ENCODE measurements around the gene RAB8B. TPM values are rescaled to one million over a fixed set of nuclear protein-coding genes. Genes with fewer than 3 reads are reported as not detected.

RAB8B gene
- total RNA-seq, 3 donors from 2014 or later = 31.3 to 46.2 (median 36.7) TPM

DNA sequence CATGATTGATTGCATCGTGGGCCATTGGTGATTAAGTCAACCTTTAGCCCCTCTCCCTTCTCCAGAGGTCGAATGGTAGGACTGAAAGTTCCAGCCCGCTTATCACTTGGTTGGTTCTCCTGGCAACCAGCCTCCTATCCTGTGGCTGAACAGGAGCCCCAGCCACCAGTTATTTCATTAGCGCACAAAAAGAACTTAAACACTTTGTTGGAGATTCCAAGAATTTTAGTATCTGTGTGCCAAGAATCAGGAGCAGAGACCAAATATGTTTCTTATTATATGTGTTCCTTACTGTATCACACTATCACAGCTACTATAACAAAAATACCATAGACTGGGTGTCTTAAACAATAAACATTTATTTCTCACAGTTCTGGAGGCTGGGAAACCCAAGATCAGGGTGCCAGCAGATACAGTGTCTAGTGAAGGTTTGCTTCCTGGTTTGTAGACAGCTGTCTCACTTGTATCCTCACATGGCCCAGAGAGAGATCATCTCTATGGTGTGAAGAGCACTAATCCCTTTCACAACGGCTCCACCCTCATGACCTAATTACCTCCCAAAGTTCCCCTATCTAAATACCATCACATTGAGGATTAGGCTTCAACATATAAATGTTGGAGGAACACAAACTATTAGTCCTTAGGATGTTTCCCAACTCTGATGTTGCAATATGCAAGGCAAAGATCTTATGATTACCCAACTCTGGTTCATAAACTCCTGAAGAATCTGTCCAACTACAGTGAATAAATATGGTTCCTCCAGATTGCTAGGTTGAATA is 57.5 kb downstream of the RAB8B start:
- Histone ChIP-seq H3K4me1 (peaks cover 0 to 5% of the 10 kb centered on the region in 2 donors), H3K9me3 (no peaks in the 10 kb centered on the region), H3K4me3 (no peak overlapping the region), H3K27me3 (no peaks in the 10 kb centered on the region), H3K36me3 (no peaks in the 10 kb centered on the region), H3K27ac (peak overlapping the region; percentile 33 to 75)
- no peak for DNase-seq (ENCODE audit: low spot score in 2 of 2)
- TF ChIP-seq CTCF (IDR thresholded peaks at IDR 0.05) (no peak), POLR2A (IDR thresholded peaks at IDR 0.05) (no peak), POLR2AphosphoS5 (IDR thresholded peaks at IDR 0.05) (peak in 2 of 3 donors; percentile 36 to 37)
- intact Hi-C loops (cut with DNase I; ENCODE audit: low total_unique reads) = no loop called here

- no peaks in the 10 kb centered on the region for H3K36me3 ChIP-seq
- DNase-seq (ENCODE audit: low spot score in 2 of 2) = no peak
- TF ChIP-seq POLR2AphosphoS5 (IDR thresholded peaks at IDR 0.05) = no peak
- no peak for TF ChIP-seq POLR2A (IDR thresholded peaks at IDR 0.05)
- no peak for TF ChIP-seq CTCF (IDR thresholded peaks at IDR 0.05)
Measured at GRCh38 chr15:63250312-63250965, 61.0 kb downstream of the RAB8B start.

DNA sequence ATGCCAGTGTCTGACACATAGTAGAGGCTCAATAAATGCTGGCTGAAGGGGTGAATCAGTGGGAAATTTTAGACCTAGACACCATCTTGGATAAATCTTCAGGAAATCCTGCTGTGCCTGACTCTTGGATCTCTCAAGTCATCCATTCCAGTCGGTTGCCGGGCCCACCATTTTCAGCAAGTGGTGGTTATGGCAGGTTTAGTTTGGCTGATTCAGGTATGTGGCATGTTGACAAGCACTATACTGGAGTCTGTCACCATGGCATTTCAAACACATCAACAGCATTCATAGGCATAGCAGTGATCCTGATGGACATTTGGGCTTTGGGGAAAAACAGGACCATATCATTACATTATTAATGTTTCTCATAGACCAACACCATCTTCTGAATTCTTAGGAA is 62.3 kb downstream of the RAB8B start:
- Histone ChIP-seq H3K27ac (no peak overlapping the region), H3K4me1 (no peaks in the 10 kb centered on the region), H3K36me3 (no peaks in the 10 kb centered on the region), H3K27me3 (no peaks in the 10 kb centered on the region), H3K4me3 (no peak overlapping the region), H3K9me3 (no peaks in the 10 kb centered on the region)
- TF ChIP-seq CTCF (IDR thresholded peaks at IDR 0.05) (no peak), POLR2A (IDR thresholded peaks at IDR 0.05) (no peak), POLR2AphosphoS5 (IDR thresholded peaks at IDR 0.05) (no peak)
- intact Hi-C loops (cut with DNase I; ENCODE audit: low total_unique reads) = no loop called here
- DNase-seq (ENCODE audit: low spot score in 2 of 2) = no peak

More at GRCh38 chr15:63250312-63250965, 61.0 kb downstream of the RAB8B start:
- no peaks in the 10 kb centered on the region for H3K4me1 ChIP-seq
- no peak overlapping the region for H3K4me3 ChIP-seq
- intact Hi-C loops (cut with DNase I; ENCODE audit: low total_unique reads) = no loop called here
- no peak overlapping the region for H3K27ac ChIP-seq
- no peaks in the 10 kb centered on the region for H3K9me3 ChIP-seq
- H3K27me3 ChIP-seq = no peaks in the 10 kb centered on the region

- H3K27me3 ChIP-seq = no peaks in the 10 kb centered on the region
- no peak for DNase-seq (ENCODE audit: low spot score in 2 of 2)
- TF ChIP-seq CTCF (IDR thresholded peaks at IDR 0.05) (no peak), POLR2A (IDR thresholded peaks at IDR 0.05) (no peak), POLR2AphosphoS5 (IDR thresholded peaks at IDR 0.05) (no peak)
- no peaks in the 10 kb centered on the region for H3K36me3 ChIP-seq
- intact Hi-C loops (cut with DNase I; ENCODE audit: low total_unique reads) = no loop called here
- H3K4me1 ChIP-seq = no peaks in the 10 kb centered on the region
- H3K27ac ChIP-seq = no peak overlapping the region
- no peaks in the 10 kb centered on the region for H3K9me3 ChIP-seq
- H3K4me3 ChIP-seq = no peak overlapping the region
Measured at GRCh38 chr15:63252292-63252691, 62.9 kb downstream of the RAB8B start.

DNA sequence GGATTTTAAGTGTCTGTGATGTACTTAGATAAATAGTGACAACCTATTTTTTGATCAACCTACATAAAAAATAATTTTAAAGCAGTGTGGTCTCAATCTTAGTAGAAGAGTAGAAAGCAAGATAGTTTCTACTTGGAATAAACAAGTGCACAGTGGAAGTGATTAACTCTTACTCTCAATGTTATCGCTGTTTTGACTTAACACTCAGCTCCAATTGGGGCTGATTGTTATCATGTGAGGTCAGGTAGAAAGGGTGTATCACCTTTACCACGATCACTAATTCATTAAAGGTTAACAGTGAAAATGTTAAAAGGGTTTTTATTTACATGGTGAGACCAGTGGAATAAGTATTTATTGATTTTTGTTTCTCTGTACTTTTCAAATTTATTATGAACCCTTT is 65.6 kb downstream of the RAB8B start:
- intact Hi-C loops (cut with DNase I; ENCODE audit: low total_unique reads) = no loop called here
- Histone ChIP-seq H3K4me1 (no peaks in the 10 kb centered on the region), H3K27ac (no peak overlapping the region), H3K27me3 (no peaks in the 10 kb centered on the region), H3K9me3 (no peaks in the 10 kb centered on the region), H3K36me3 (no peaks in the 10 kb centered on the region), H3K4me3 (no peak overlapping the region)
- TF ChIP-seq POLR2AphosphoS5 (IDR thresholded peaks at IDR 0.05) = no peak
- TF ChIP-seq CTCF (IDR thresholded peaks at IDR 0.05) = no peak
- no peak for TF ChIP-seq POLR2A (IDR thresholded peaks at IDR 0.05)
- DNase-seq (ENCODE audit: low spot score in 2 of 2) = no peak

Data from breast epithelium (tissue), 4 donors.